Measurements from ENCODE around the gene OR5B21.

- no peak for TF ChIP-seq CTCF (IDR thresholded peaks at IDR 0.05; ENCODE audit: low read length)
- TF ChIP-seq EZH2 (optimal IDR thresholded peaks at IDR 0.05; ENCODE audit: low read depth, low read length): no peak
These were observed 970 bp downstream of the OR5B21 start for GRCh38 chr11:58506935-58507334.
